HepG2 (cell line): ENCODE results near the gene MST1. TPM values are rescaled to one million over a fixed set of nuclear protein-coding genes. Genes with fewer than 3 reads are reported as not detected.

Experiments used
- BCLAF1 ChIP-seq: fragments of 450-650 bp; IDR thresholded peaks from 2 replicates; pipeline ENCODE4 v1.6.1; 2017; ENCODE audit warnings: mild to moderate bottlenecking
- BORCS8-MEF2B ChIP-seq: sonication (generic); formaldehyde crosslinking; IDR thresholded peaks from 2 replicates; pipeline ENCODE4 v1.8.0; 2022; ENCODE audit warnings: mild to moderate bottlenecking, missing genetic modification reagents
- CREM ChIP-seq, 2 experiments: sonication (generic) in 1 of 2; formaldehyde crosslinking in 1 of 2; IDR thresholded peaks; 2 replicates each; pipeline versions ENCODE4 v1.4.0 to v1.6.1; 2016 to 2020; ENCODE audit warnings: antibody characterized with exemption in 1 of 2, mild to moderate bottlenecking in 1 of 2, missing genetic modification reagents in 1 of 2
- DDIT3 ChIP-seq: sonication (generic); formaldehyde crosslinking; IDR thresholded peaks from 2 replicates; pipeline ENCODE4 v1.4.0; 2020; ENCODE audit warnings: mild to moderate bottlenecking, missing genetic modification reagents
- E2F1 ChIP-seq: sonication (generic); formaldehyde crosslinking; IDR thresholded peaks from 2 replicates; pipeline ENCODE4 v1.5.0; 2020; ENCODE audit warnings: missing genetic modification reagents
- IRF1 ChIP-seq: sonication (generic); formaldehyde crosslinking; IDR thresholded peaks from 2 replicates; pipeline ENCODE4 v1.4.0; 2020; ENCODE audit warnings: low read depth, mild to moderate bottlenecking, missing genetic modification reagents
- JUN ChIP-seq: sonication (generic); formaldehyde crosslinking; IDR thresholded peaks from 2 replicates; pipeline ENCODE4 v1.4.0; 2020; ENCODE audit warnings: mild to moderate bottlenecking, missing genetic modification reagents
- KDM5B ChIP-seq: sonication (generic); formaldehyde crosslinking; IDR thresholded peaks from 2 replicates; pipeline ENCODE4 v1.4.0; 2020; ENCODE audit warnings: missing genetic modification reagents, mild to moderate bottlenecking, borderline replicate concordance
- NFKB2 ChIP-seq: sonication (generic); formaldehyde crosslinking; IDR thresholded peaks from 2 replicates; pipeline ENCODE4 v1.4.0; 2020; ENCODE audit warnings: missing genetic modification reagents, borderline replicate concordance
- PREB ChIP-seq: sonication (generic); formaldehyde crosslinking; IDR thresholded peaks from 2 replicates; pipeline ENCODE4 v1.4.0; 2020; ENCODE audit warnings: missing genetic modification reagents
- RBM22 ChIP-seq: fragments of 200-400 bp; formaldehyde crosslinking; optimal IDR thresholded peaks from 2 replicates; pipeline ENCODE3; 2017; ENCODE audit warnings: mild to moderate bottlenecking, low read length, moderate library complexity
- SIN3A ChIP-seq: IDR thresholded peaks from 2 replicates; pipeline ENCODE4 v1.6.1; 2011; ENCODE audit warnings: low read depth, mild to moderate bottlenecking, control low read depth, low read length, borderline replicate concordance
- SKI ChIP-seq: fragments of 450-650 bp; IDR thresholded peaks from one replicate; pipeline ENCODE4 v1.6.1; 2018; ENCODE audit warnings: mild to moderate bottlenecking; ENCODE audit not compliant: partially characterized antibody
- TGIF2 ChIP-seq: IDR thresholded peaks from 2 replicates; pipeline ENCODE4 v1.6.1; 2016; ENCODE audit warnings: control low read depth, missing compliant biosample characterization
- U2AF1 ChIP-seq: fragments of 200-400 bp; formaldehyde crosslinking; optimal IDR thresholded peaks from 2 replicates; pipeline ENCODE3; 2017; ENCODE audit warnings: mild to moderate bottlenecking, low read depth, low read length
- ZEB1 ChIP-seq: IDR thresholded peaks from 2 replicates; pipeline ENCODE4 v1.6.1; 2012; ENCODE audit warnings: mild to moderate bottlenecking, low read depth, inconsistent platforms; ENCODE audit not compliant: insufficient replicate concordance
- ZNF24 ChIP-seq: fragments of 450-650 bp; IDR thresholded peaks from 2 replicates; pipeline ENCODE4 v1.6.1; 2017; ENCODE audit warnings: antibody characterized with exemption, mild to moderate bottlenecking
- ZNF644 ChIP-seq: IDR thresholded peaks from 2 replicates; pipeline ENCODE4 v1.6.1; 2016; ENCODE audit warnings: low read depth
- ZNF777 ChIP-seq: sonication (generic); formaldehyde crosslinking; IDR thresholded peaks from 2 replicates; pipeline ENCODE4 v1.4.0; 2020; ENCODE audit warnings: missing genetic modification reagents
- ZNF841 ChIP-seq: sonication (generic); formaldehyde crosslinking; IDR thresholded peaks from 2 replicates; pipeline ENCODE4 v1.8.1; 2023; ENCODE audit warnings: missing genetic modification reagents, borderline replicate concordance
- ZSCAN30 ChIP-seq: sonication (generic); formaldehyde crosslinking; IDR thresholded peaks from 2 replicates; pipeline ENCODE4 v1.5.0; 2020; ENCODE audit warnings: mild to moderate bottlenecking, missing genetic modification reagents
- polyA plus RNA-seq, 8 experiments: library from polyadenylated mRNA; depleted of rRNA in 3 of 8; stranded (reverse) in 7 of 8; unstranded in 1 of 8; fragments of >200 nt; fragmentation: Illumina TruSeq in 4 of 8; extraction: Trizol in 4 of 8; gene quantifications; 2 replicates each; pipeline versions ENCODE4 v1.2.1 to v1.2.3, GENCODE V29; 2011 to 2016; ENCODE audit warnings: low read depth in 4 of 8, missing spikeins in 1 of 8, mixed read lengths in 1 of 8; ENCODE audit not compliant: insufficient read depth in 1 of 8
- total RNA-seq, 5 experiments: library from RNA; depleted of rRNA; stranded (reverse); fragments of >200 nt; fragmentation: Illumina TruSeq; extraction: Trizol; gene quantifications; 2 replicates each; pipeline ENCODE4 v1.2.3, GENCODE V29; 2016; ENCODE audit warnings: low read depth in 1 of 5

The MST1 gene
- total and polyA plus RNA-seq, 2 of the 13 experiments (the other 11 are each of a cell fraction or from before 2014, with no cell fraction given): 189 to 452 TPM

- TF ChIP-seq BCLAF1 (no peak), IRF1 (CRISPR knock-in tag) (0 out of 2 replicates have a peak, but pooled peaks have one; percentile 69), TGIF2 (0 out of 2 replicates have a peak, but pooled peaks have one; percentile 23), ZNF841 (CRISPR knock-in tag) (no peak), PREB (no peak), ZSCAN30 (no peak), U2AF1 (peak; percentile 37), CREM (IDR thresholded peaks at IDR 0.05) (peak; percentile 26), CREM (CRISPR knock-in tag; IDR thresholded peaks at IDR 0.05) (peak; percentile 47; the same call in 1 of the 2 replicates), NFKB2 (CRISPR knock-in tag) (0 out of 2 replicates have a peak, but pooled peaks have one; percentile 9), ZNF644 (CRISPR knock-in tag) (no peak), ZEB1 (no peak), SKI (peak; percentile 23), RBM22 (peak; percentile 26), ZNF24 (no peak), JUN (CRISPR knock-in tag) (peak; percentile 70), SIN3A (peak; percentile 77; the same call in 1 of the 2 replicates), DDIT3 (CRISPR knock-in tag) (no peak), BORCS8-MEF2B (CRISPR knock-in tag) (peak; percentile 45; the same call in 1 of the 2 replicates), ZNF777 (peak; percentile 41; the same call in 1 of the 2 replicates), KDM5B (CRISPR knock-in tag) (peak; percentile 89; the same call in 1 of the 2 replicates), E2F1 (CRISPR knock-in tag) (peak; percentile 92)
Observed at GRCh38 chr3:49723628-49724551, 34.6 kb upstream of the MST1 start, which contains the start of gene GMPPB (continued).
